CD4-positive, alpha-beta T cell treated with Interleukin-21 for 1 hour (primary cell): ENCODE measurements around the gene LCAT.

Source experiments
- DNase-seq: peaks from one replicate; pipeline ENCODE4 v3.0.0-alpha.2; 2020

Gene LCAT

GRCh38 chr16:67968400-67969253 is 24.7 kb upstream of the LCAT start, which contains the start of gene SLC12A4:
SLC12A4 (minus strand) TSS chr16:67968637; CDS start chr16:67968553, 84 bp downstream.
- peak; percentile 92 for DNase-seq

- no peak for DNase-seq
Observed at GRCh38 chr16:67967958-67968399, 24.1 kb upstream of the LCAT start.

GRCh38 chr16:67967183-67967957 is 23.4 kb upstream of the LCAT start:
- peak; percentile 44 for DNase-seq

GRCh38 chr16:67966549-67967182 is 22.7 kb upstream of the LCAT start:
- DNase-seq: no peak

- no peak for DNase-seq
Observed at GRCh38 chr16:67965668-67966548, 22.0 kb upstream of the LCAT start.

GRCh38 chr16:67964477-67965131 is 20.7 kb upstream of the LCAT start:
- DNase-seq: no peak

- DNase-seq: no peak
Observed at GRCh38 chr16:67963662-67964321, 19.9 kb upstream of the LCAT start.

- DNase-seq: no peak
Observed at GRCh38 chr16:67963292-67963661, 19.4 kb upstream of the LCAT start.

GRCh38 chr16:67962135-67962534 is 18.2 kb upstream of the LCAT start:
- DNase-seq: no peak

GRCh38 chr16:67961551-67961957 is 17.6 kb upstream of the LCAT start:
- DNase-seq: no peak

- DNase-seq: no peak
Observed at GRCh38 chr16:67959536-67960329, 15.8 kb upstream of the LCAT start.

- DNase-seq: no peak
Observed at GRCh38 chr16:67957622-67958021, 13.7 kb upstream of the LCAT start.

- no peak for DNase-seq
Observed at GRCh38 chr16:67954421-67955196, 10.7 kb upstream of the LCAT start.

- no peak for DNase-seq
Observed at GRCh38 chr16:67953641-67954375, 9.9 kb upstream of the LCAT start.

- DNase-seq: no peak
Observed at GRCh38 chr16:67951485-67951884, 7.6 kb upstream of the LCAT start.

GRCh38 chr16:67950335-67950843 is 6.5 kb upstream of the LCAT start:
- no peak for DNase-seq

GRCh38 chr16:67949645-67950044 is 5.7 kb upstream of the LCAT start:
- DNase-seq: no peak

- DNase-seq: no peak
Observed at GRCh38 chr16:67948015-67948414, 4.1 kb upstream of the LCAT start.
